SU-DHL-6 (cell line): ENCODE data around the gene NCAPG.

ENCODE experiments used
- H2AFZ ChIP-seq: fragments of 200-600 bp; sonication (generic); 2 replicates; pipeline ENCODE4 v1.6.1; 2014; ENCODE audit warnings: low read depth, mild to moderate bottlenecking, moderate library complexity, mixed read lengths, antibody characterized with exemption, low read length; ENCODE audit not compliant: severe bottlenecking
- H3F3A ChIP-seq: fragments of 200-600 bp; shearing (Covaris generic); 2 replicates; pipeline ENCODE4 v1.6.0; 2016; ENCODE audit warnings: antibody characterized with exemption, mild to moderate bottlenecking; ENCODE audit not compliant: insufficient read depth
- H3K27ac ChIP-seq: fragments of 200-600 bp; sonication (generic); 2 replicates; pipeline ENCODE4 v1.5.1; 2016; ENCODE audit warnings: low read depth, mild to moderate bottlenecking, low read length, moderate library complexity, mixed read lengths
- H3K27me3 ChIP-seq: fragments of 200-600 bp; sonication (generic), shearing (Covaris generic); 2 replicates; pipeline ENCODE4 v1.6.0; 2014; ENCODE audit warnings: mild to moderate bottlenecking, low read length
- H3K36me3 ChIP-seq: fragments of 200-600 bp; sonication (generic); 2 replicates; pipeline ENCODE4 v1.6.1; 2014; ENCODE audit warnings: mild to moderate bottlenecking, low read length, mixed read lengths
- H3K4me2 ChIP-seq: fragments of 300-600, 200-600 bp; shearing (Covaris generic), sonication (generic); 2 replicates; pipeline ENCODE4 v1.6.0; 2014; ENCODE audit warnings: low read length, low read depth, mild to moderate bottlenecking; ENCODE audit not compliant: poor library complexity, severe bottlenecking
- H3K4me3 ChIP-seq: fragments of 200-600 bp; sonication (generic); 2 replicates; pipeline ENCODE4 v1.5.1; 2014; ENCODE audit warnings: antibody characterized with exemption, low read length, mild to moderate bottlenecking, mixed read lengths; ENCODE audit not compliant: insufficient read depth, poor library complexity, severe bottlenecking
- H3K79me2 ChIP-seq: fragments of 200-600 bp; sonication (generic); 2 replicates; pipeline ENCODE4 v1.6.1; 2014; ENCODE audit warnings: mild to moderate bottlenecking, low read length, moderate library complexity; ENCODE audit not compliant: insufficient read depth
- H3K9ac ChIP-seq: fragments of 200-600 bp; sonication (generic); 2 replicates; pipeline ENCODE4 v1.7.0; 2014; ENCODE audit warnings: mild to moderate bottlenecking, low read length
- H3K9me2 ChIP-seq: fragments of 200-600 bp; sonication (generic); replicated peaks from 2 replicates; pipeline ENCODE4 v1.6.1; 2014; ENCODE audit warnings: low read length; ENCODE audit not compliant: insufficient read depth
- H3K9me3 ChIP-seq: fragments of 200-600 bp; sonication (generic); 2 replicates; pipeline ENCODE4 v1.6.1; 2014; ENCODE audit warnings: low read length, mixed read lengths; ENCODE audit not compliant: insufficient read depth
- H4K20me1 ChIP-seq: fragments of 200-600 bp; sonication (generic); 2 replicates; pipeline ENCODE4 v1.6.1; 2014; ENCODE audit warnings: low read depth, mild to moderate bottlenecking, antibody characterized with exemption, low read length, moderate library complexity, mixed read lengths
- EZH2phosphoT487 ChIP-seq: fragments of 200-600 bp; sonication (generic), shearing (Covaris generic); conservative IDR thresholded peaks from 2 replicates; pipeline ENCODE4 v1.6.1; 2018; ENCODE audit warnings: mild to moderate bottlenecking, antibody characterized with exemption, low read length, moderate library complexity, mixed read lengths
- TF ChIP-seq, protein P1 (sequence below): fragments of 200-600 bp; sonication (generic); IDR thresholded peaks from one replicate; pipeline ENCODE4 v1.5.1; 2017; ENCODE audit warnings: antibody characterized with exemption, mild to moderate bottlenecking, low read length, moderate library complexity; ENCODE audit not compliant: insufficient read depth, poor library complexity, severe bottlenecking

NCAPG gene

DNA sequence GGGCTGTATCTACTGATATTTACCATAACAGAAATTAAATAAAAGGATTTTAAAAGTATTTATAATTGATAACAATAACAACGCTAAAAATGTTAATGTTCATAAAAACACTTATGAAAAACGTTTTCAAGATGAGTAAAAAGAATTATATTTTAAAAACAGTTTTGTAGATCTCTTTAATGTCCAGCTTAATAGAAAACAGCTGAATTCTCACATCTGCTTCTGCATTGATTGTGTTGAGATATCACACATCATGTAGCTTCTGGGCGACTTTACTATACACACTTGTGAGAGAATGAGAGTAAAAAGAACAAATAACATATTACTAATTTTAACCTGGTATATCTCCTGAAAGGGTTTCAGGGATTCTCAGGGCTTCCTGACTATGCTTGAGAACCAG lies 83.6 kb downstream of the NCAPG start:
- no peak overlapping the region for H3K4me3 ChIP-seq
- no peaks in the 10 kb centered on the region for H3K9me3 ChIP-seq
- no peak overlapping the region for H3K4me2 ChIP-seq
- H3K27me3 ChIP-seq = no peaks in the 10 kb centered on the region
- no peaks in the 10 kb centered on the region for H3K79me2 ChIP-seq
- H4K20me1 ChIP-seq = no peaks in the 10 kb centered on the region
- H3K9me2 ChIP-seq = no peaks in the 10 kb centered on the region
- no peak overlapping the region for H3K27ac ChIP-seq
- no peak overlapping the region for H2AFZ ChIP-seq
- H3K36me3 ChIP-seq = 0 out of 2 replicates have a peak, but pooled peaks cover 3% of the 10 kb centered on the region
- TF ChIP-seq, protein P1, sequence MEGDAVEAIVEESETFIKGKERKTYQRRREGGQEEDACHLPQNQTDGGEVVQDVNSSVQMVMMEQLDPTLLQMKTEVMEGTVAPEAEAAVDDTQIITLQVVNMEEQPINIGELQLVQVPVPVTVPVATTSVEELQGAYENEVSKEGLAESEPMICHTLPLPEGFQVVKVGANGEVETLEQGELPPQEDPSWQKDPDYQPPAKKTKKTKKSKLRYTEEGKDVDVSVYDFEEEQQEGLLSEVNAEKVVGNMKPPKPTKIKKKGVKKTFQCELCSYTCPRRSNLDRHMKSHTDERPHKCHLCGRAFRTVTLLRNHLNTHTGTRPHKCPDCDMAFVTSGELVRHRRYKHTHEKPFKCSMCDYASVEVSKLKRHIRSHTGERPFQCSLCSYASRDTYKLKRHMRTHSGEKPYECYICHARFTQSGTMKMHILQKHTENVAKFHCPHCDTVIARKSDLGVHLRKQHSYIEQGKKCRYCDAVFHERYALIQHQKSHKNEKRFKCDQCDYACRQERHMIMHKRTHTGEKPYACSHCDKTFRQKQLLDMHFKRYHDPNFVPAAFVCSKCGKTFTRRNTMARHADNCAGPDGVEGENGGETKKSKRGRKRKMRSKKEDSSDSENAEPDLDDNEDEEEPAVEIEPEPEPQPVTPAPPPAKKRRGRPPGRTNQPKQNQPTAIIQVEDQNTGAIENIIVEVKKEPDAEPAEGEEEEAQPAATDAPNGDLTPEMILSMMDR = no peak
- no peak for TF ChIP-seq EZH2phosphoT487
- H3F3A ChIP-seq = no peaks in the 10 kb centered on the region
- H3K9ac ChIP-seq = no peak overlapping the region
